Measurements from ENCODE around the gene DNAH14.

- no peak for TF ChIP-seq CTCF (IDR thresholded peaks at IDR 0.05)
- TF ChIP-seq POLR2A (IDR thresholded peaks at IDR 0.05) = no peak
Measured at GRCh38 chr1:224898937-224899336, 30.5 kb upstream of the DNAH14 start.

Measured in adrenal gland (tissue), 5 donors.